NOMO-1 treated with DMSO at 0.1 percent for 48 hours (cell line): ENCODE data around the gene PEPD.

ENCODE experiments used
- DNase-seq: peaks from one replicate; lab custom pipeline; 2025; ENCODE audit not compliant: unreplicated experiment; lab: John Stamatoyannopoulos, UW

The PEPD gene

DNA sequence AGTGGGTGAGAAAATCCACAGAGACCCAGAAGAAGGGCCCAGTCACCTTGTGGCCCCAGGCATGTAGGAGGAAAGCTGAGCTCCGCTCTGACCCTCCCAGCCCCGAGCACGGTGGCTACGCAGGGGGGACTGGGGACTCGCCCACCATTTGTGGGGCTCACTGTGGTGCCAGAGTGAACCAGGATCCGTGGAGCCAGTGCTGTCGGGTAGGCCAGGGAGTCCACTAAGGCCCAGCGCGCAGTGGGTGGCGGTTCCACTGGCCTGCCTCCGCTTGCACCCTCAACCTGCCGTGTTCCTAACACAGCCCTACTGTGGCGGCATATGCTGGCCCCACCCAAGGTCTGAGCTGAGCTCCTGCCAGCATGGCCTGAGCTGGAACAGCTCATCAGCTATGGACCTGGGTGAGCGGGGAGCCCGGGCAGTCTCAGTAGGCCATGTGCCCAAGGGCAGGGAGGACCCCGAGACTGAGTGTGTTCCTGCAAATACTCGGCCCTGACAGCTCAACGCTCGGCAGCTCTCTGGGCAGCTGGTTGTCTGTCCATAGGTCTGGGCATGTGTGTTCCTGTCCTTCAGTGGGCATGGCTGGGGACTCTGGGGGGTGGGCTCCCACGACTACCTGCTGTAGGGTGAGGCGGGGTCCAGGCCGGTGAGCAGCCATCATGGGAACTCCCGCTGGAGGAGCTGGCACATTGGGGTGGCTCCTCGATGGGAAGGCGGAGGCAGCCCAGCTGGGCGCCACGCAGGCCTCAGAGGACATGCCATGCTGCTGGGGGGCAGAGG is 111.5 kb downstream of the PEPD start:
- no peak for DNase-seq

DNA sequence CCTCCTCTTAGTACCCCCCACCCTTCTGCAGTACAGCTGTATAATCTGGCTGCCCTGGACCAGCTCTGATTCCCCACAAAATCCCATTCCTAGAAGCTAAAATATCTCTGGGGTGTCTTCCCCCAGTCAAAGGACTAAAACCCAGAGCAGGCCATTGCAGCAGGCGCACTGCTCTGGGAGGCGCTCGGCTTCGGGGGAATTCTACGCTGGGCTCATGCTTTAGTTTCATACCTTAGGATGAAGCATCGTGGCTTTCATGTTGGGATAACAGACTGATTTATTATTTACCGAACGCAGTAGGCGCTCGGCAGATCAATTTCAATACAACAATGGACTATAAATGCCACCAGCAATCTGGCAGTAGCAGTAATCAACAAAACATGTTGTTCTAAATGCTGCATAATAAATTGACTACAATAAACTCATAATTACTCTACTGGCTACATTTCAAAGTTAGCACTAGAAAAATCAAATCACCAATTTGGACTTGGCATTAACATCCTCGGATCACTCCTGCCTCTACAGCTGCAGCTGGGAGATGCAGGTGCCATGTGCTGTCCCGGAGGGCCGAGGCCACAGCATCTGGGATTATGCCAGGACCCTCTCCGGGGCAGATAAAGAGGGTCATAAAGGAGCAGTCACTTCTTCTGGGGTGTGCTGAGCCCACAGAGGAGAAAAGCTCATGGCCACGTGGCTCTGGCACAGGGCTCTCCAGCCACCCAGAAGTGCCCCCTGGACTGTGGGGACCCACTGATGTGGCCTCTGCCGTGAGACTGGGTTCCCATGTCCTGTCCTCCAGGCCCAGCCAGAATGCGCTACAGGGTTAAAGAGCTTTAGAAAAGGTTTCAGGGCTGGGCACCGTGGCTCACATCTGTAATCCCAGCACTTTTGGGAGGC is 112.8 kb downstream of the PEPD start:
- no peak for DNase-seq

DNA sequence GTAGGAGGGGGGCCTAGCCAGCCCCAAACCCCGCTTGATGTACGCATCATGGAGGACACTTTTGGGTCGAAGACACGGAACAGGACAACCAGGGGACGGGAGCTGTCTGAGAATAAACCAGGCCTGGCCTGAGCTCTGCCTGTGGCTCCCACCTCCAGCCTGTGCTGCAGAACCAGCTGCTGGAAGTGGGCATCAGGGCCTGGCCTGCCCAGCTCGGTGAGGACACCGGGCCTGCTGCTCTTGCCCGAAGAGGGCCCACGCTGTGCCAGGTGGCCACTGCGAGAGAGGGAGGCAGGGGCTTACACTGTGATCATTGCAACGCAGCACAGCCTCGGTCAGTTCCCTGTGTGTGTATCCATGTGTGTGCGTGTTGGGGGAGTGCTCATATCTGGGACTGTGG is 113.5 kb downstream of the PEPD start:
- DNase-seq, result no peak

DNA sequence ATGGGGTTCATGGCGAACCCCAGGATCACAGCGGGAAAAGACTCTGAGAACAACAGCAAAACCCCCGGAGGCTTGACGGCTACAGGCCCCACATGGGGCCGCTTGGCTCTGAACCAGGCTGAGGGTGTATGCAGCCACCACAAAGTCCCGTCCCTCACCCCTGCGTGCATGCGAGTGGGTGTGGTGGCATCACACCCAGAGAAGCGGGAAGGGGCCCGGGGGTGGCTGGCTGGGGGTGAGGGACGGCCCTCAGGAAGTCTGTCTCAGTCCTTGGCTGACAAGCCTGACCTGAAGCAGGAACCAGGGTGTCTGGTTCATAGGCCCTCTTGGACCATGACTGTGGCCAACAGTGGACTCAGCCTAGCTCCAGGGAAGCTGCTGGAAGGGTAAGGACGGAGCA is 113.9 kb downstream of the PEPD start:
- DNase-seq, result no peak

DNA sequence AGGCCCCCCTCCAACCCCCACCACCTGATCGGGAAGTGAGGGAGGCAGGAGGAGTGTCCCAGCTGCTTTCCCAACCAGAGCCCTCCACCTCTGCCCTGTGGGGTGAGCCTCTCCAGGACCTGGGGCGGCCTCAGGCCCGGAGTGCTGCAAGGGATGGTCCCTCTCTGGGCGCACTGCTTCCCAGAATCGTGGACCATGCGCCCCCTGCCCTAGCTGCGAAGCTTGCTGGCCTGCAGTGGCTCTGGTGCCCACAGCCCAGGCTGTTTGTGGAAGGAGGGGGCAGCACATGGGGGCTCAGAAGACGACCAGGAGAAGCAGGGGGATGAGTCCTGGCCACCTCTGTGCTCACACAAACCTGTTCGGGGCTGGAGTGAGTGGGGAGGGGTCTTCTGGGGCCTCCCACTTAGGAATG is 114.4 kb downstream of the PEPD start:
- no peak for DNase-seq

DNA sequence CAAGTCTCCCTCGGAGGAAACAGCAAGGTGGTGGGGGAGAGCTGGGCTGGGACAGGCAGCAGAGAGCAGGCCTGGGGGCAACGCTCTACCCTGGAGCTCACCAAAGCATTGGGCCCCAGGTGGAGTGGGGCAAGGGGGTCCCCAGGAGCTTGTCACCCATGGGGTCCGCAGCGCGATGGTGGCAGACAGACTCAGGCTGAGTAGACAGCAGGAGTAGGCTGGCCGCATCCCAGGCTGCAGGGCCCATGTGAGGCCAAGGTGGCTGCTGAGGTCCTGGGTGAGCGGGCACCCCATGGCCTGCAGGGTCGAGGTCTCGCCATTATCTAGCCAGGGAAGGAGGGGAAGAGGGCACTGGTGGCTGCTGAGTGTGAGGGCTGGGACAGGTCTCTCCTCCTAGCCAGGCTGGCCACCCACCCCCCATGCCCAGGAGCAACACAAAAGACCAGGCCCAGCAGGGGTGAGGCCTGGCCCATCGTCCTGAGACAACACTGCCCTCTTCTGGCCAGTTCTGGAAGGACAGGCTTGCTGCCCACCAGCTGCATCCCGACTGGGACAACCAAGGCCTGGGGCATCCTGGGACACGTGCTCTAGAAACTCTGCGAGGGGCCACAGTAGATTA is 115.0 kb downstream of the PEPD start:
- DNase-seq, result peak; percentile 67

DNA sequence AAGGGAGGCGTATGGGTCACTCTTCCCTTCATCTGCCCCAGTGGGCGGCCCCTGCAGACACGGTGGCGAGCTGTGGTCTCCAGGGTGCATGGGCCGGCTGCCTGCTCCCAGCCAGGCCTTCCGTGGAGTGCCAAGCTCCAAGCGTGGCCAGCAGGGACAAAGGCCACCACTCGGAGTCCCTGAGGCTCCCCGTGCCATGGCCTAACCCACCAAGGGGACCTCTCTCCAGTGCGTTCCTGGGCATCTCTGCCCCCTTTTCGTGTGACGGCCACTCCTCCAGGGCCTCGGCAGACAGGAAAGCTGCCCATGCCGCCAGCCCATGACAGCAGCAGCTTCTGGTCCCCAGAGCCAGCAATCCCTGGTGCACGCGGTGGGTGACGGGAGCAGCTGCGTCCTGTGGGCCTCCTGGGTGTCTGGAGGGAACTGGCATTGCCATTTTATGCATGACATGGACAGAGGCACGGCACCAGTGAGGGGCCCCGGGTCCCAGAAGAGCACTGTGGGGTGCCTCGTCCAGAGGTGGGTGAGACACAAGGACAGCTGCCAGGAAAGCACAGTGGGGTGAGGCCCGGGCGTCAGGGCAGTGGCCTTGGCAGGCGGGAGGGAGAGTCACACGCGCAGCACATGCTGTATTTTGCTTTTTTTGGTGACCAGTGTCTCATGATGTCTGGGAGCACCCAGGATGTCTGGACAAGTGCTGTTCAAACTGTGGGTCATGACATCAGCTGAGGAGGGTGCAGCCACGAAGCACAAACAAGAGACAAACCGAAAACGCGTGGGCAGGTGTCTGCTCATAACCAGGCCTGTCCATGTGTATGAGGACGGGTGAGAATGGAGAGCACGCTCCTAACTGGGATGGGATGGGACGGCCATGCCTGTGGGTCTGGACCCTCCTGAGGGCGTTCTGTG is 115.8 kb downstream of the PEPD start:
- DNase-seq, result no peak

DNA sequence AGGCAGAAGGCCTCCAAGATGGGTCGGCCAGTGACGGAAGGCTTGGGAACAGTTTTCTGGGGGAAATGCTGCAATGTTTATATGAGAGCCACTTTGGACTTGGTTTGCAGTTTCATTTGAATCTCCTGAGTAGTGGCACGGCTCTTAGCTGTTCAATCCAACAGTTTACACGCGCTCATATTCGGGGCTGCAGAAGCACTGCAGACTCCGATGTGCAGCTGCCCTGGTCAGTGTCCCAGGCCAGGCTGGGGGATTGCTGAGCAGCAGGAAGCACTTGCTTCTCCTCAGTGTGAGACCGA is 116.4 kb downstream of the PEPD start:
- no peak for DNase-seq

DNA sequence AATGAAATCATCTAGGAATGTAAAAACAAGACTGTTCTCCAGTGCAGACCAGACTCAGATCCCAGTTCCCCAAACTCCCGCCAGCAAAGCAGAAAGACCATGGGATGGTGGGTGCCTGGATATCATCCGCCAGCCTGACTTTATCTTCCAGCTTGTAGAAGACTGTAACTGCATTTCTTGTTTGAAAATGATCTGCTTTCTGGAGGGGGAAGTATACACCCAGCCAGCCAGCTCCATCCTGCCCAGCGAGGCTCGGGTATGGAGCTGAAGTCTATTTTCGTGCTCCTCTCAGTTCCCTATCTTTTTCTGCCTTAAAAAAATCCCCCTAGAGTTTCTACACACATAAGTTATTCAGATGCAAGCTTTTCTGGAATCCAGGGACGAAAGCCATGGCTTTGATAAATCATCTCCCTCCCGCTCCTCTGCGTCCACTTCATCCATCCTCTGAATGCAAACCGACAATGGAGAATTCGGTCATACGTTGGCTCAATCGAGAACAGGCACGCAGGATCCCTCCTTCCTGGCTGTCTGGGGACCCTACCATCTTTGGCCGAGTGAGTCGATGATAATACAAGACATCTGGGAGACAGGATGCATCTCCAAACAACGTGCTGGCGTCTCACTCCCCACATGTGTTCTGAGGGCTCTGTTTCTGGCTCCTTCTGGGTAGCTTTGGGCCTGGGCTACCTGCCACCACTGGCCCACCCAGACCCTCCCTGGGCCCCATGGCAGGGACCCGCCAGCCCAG is 116.9 kb downstream of the PEPD start:
- peak; percentile 48 for DNase-seq

DNA sequence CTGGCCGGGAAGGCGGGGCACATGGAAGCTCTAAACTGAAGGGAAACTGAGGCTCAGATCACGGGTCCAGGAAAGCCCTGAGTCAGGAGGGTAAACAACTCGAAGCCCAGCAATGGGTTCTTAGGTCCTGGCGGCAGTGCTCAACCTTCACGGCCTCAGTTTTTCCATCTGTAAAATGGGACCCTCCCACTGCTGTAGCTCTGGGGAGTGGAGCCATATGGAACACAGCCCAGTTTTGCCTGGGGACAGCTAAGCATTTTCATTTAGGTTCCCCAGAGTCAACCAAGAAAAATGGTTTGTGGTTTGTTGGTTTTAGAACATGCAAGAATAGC is 117.7 kb downstream of the PEPD start:
- no peak for DNase-seq

DNA sequence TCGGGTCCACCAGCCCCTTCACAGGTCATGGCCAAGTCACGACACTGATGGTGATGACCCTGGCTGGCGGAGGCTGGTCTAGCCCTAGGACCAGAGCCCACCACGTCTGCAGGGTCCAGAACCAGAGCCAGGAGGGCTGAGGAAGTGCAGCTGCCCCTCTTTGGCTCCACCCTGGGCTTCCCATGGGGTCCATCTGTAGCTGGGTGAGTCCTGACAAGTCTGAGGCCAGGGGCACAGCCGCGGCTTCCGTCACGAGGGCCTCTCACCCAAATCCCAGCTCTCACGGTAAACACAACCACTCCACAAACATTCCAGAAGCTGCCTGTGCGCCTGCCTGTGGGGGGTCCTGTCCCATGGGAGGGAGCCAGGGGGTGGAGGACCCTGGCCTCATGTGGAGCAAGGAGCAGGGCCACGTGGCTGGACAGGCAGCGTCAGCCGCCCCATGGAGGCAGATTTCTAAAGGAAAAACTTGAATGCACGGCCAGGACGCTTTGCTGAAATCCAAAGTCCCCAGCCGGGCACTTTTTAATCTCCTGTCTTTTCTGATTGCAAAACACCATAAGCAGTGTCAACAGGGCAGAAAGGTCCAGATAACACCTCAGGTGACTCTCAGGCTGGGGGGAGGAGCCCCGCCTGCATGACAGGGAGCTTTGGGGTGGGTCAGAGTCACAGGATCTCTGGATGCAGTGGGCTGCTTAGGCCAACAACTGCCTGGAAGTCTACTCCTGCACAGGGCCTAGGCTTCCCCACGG is 118.2 kb downstream of the PEPD start:
- no peak for DNase-seq

DNA sequence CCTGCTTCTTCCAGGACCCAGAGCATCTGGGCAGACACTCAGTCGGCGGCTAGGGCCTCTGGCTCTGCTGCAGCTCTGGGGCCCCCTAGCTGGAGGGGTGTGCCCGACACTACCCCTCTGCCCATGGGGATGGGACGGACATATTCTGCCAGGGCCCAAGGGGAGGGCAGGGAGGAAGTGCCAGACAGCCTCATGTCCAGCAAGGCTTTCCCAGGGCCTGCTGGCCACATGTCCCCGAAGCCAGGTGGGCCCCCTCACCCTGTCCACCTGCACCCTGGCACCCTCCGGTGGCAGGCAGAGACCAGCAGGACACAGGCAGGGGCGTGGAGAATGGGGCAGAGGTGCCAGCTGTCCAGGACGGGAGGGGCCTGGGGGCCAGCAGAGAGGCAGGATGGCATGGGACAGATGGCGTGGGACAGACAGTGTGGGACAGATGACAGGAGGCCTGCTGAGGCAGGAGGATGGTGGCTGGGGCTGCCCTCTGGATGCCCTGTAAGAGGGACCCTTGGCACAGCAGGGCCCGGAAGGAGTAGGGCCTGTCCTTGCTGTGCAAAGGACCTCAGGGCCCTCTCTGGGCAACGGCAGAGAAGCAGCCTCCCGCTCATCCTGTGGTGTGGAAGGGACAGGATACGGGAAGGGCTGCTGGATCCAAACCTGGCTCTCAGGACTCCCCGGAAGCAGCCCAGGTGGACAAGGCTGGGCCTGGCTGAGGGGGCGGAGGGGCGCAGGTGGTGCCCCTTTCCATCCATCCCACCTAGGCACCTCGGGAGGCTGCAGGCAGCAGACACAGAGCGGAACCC is 119.0 kb downstream of the PEPD start:
- DNase-seq, result no peak

DNA sequence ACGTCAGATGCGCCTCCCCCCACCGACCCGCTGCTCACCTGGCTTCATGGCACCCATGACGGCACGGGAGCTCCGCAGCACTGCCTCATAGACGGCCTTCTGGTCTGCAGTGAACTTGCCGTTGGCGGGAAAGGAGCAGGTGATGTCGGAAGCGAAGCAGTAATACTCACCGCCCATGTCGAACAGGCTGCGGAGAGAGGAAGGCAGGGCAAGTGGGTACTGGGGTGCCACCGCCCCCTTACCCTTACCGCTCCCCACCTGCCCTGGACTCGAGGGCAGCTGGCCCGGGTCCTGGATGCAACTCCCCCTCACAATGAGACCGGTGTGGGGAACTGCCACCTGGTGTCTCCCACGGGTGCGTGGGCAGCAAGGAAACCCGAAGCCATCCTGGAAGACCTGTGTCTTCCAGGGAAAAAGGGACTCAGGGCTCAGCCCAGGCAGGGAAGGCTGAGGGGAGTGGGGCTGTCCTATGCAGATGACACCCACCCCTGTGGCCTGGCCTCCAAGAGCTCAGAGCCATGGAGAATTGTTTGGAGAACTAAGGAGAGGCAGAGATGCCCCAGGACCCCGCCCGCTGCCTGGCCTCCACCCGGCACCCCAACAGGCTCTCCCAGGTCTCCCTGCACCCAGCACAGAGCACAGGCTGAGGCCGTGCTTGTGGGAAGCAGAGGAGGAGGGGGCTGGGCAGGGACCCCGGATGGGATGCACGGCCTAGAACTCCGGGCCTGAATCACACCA is 119.7 kb downstream of the PEPD start:
- no peak for DNase-seq

DNA sequence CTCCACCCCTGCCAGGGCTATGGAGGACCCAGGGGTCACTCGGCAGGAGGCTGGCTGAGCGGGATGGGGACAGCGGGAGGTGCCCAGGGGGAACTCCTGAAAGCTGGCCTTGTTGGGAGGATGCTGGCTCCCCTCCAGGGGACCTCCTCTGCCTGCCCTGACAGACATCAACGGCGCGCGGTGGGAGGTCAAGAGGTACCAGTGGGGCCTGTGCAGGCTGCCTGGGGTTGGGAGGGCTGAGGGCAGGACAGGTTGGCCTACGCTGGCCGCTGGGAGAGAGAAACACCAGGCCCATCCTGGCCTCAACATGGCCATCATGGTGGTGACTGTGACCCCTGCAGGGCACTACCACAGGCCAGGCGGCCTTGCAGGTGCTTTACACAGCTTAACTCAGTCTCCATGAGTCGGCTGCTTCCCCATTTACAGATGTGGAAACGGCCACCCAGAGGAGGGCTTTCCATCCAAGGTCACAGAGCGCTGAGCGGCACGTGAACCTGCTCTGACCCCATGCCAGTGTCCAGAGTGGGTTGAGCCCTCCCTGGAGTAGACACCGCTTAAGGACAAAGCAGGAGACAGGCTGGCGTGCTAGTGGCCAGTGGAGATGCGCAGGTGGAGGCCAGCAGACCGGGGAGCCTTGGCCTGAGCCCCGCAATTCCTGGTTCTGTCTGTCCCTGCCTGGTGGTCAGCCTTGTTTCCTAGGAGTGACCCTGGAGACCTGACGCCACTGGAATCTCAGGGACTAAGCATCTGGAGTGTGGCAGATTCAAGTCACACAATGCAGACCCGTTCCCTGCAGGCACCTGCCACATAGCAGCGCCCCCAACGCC is 120.5 kb downstream of the PEPD start:
- DNase-seq, result no peak

DNA sequence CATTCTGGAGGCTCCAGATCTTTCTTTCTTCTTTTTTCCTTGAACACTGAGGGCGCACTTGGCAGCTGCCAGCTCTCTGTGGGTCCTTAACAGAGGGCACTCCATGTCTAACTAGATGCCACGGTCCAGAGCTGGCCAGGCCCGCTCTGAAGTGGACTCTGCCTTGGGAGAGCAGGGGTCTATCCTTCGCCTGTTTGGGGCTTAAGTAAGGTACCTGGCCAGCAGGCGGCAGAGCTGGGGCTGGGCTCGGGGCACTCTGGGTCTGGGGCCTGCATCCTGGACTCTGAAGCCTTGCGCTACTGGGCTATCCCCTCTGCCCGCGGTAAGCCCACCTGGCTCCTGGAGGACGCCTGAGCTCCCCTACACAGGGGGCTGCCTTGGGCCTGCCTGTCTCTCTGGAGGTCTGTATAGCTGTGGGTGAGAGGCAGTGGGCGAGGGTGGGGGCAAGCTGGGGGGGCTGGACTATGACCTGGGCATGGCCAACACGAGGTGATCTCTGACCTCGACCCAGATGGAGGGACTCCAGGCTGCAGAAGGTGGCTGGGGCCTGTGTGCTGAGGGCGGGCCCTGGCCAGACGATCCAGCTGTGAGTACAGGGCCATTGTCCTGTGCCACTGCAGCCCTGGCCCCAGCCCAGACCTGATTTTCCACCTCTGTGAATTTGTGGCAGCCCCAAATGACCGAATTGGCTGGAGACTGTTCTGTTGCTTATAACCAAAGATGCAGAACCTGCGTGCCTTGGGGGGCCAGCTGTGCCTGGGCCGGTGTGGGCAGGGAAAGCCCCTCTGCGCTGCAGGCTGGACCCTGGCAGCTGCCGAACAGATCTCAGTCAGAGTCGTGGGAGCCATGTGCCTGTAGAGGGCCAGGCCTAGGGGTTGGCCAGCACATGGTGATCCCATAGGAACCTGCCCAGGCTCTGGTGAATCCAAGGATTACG is 121.6 kb downstream of the PEPD start:
- no peak for DNase-seq

DNA sequence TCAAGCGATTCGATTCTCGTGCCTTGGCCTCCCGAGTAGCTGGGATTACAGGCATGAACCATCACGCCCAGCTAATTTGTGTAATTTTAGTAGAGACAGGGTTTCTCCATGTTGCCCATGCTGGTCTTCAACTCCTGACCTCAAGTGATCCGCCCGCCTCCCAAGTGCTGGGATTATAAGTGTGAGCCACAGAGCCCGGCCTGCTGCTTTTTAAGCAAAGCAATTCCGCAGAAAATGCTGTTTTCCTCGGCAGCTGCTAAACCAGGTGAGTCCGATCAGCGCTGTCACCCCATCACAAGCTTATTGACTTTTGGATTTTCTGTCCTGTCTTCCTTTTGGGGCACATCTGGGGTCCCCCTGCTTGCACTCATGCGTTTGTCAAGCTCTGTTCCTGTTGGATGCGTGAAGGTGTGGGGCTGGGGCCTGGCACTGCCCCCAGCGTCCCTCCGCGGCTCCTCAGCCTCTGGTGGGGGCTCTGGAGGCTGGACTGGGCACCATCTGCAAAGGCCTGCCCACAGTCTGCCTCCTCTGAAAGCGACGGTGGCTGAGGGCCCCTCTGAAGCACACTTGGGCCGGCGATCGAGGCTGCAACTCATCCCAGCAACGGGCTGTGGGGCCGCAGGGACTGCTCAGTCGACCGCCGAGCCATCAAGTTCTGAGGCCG is 122.4 kb downstream of the PEPD start:
- no peak for DNase-seq
